ENCODE results near the gene MAP2K1. TPM values are rescaled to one million over a fixed set of nuclear protein-coding genes. Genes with fewer than 3 reads are reported as not detected.

MAP2K1 gene
- polyA plus RNA-seq, 1 donor (not counting 4 experiments of a cell fraction or from before 2014, with no cell fraction given): 73.8 TPM

GRCh38 chr15:66452971-66453580 is 66.4 kb downstream of the MAP2K1 start:
- Histone ChIP-seq H3K9ac (ENCODE audit: control insufficient read depth, extremely low read depth, insufficient read depth, low read length) (no peak overlapping the region), H3K36me3 (ENCODE audit: control insufficient read depth in 2 of 2, extremely low read depth in 1 of 2, insufficient read depth in 2 of 2, low read length in 2 of 2) (peaks cover 2 to 17% of the 10 kb centered on the region in 2 experiments), H3K4me2 (ENCODE audit: control insufficient read depth, extremely low read depth, insufficient read depth, low read depth, low read length) (no peak overlapping the region), H3K27me3 (ENCODE audit: control insufficient read depth, extremely low read depth, insufficient read depth, low read length) (no peaks in the 10 kb centered on the region), H3K4me1 (ENCODE audit: control insufficient read depth, extremely low read depth, insufficient read depth, low read length) (peaks cover 2% of the 10 kb centered on the region), H3K9me1 (ENCODE audit: control insufficient read depth, extremely low read depth, insufficient read depth, low read length) (no peaks in the 10 kb centered on the region), H3K79me2 (ENCODE audit: control insufficient read depth, insufficient read depth, low read length) (peaks cover 3% of the 10 kb centered on the region), H3K4me3 (ENCODE audit: control insufficient read depth in 2 of 3, extremely low read depth in 1 of 3, insufficient read depth in 2 of 3, low read depth in 1 of 3, low read length in 3 of 3) (no peak overlapping the region), H3K27ac (ENCODE audit: control insufficient read depth, insufficient read depth, low read length) (no peak overlapping the region), H3K9me3 (ENCODE audit: control insufficient read depth, low read depth, low read length) (no peaks in the 10 kb centered on the region), H4K20me1 (ENCODE audit: control insufficient read depth, extremely low read depth, insufficient read depth, low read length) (no peaks in the 10 kb centered on the region), H2AFZ (ENCODE audit: control insufficient read depth, low read length) (no peak overlapping the region)
- DNase-seq (ENCODE audit: low read depth, low spot score) (no peak), FAIRE-seq (no peak)
- no peak for TF ChIP-seq EZH2 (IDR thresholded peaks at IDR 0.05; ENCODE audit: low read length)
- TF ChIP-seq CTCF (optimal IDR thresholded peaks at IDR 0.05 in 1 of 3, IDR thresholded peaks at IDR 0.05 in 1 of 3, conservative IDR thresholded peaks at IDR 0.05 in 1 of 3; ENCODE audit: extremely low read depth in 1 of 3, insufficient read depth in 2 of 3, low read length in 3 of 3): no peak
- dilution Hi-C loops (cut with MboI; ENCODE audit: extremely low pct_ligation_motif_present, low sequenced_read_pairs): no loop called here

- H3K79me2 ChIP-seq (ENCODE audit: control insufficient read depth, insufficient read depth, low read length): peaks cover 3% of the 10 kb centered on the region
- H3K4me2 ChIP-seq (ENCODE audit: control insufficient read depth, extremely low read depth, insufficient read depth, low read depth, low read length): no peak overlapping the region
- no peaks in the 10 kb centered on the region for H3K9me1 ChIP-seq (ENCODE audit: control insufficient read depth, extremely low read depth, insufficient read depth, low read length)
- H3K27ac ChIP-seq (ENCODE audit: control insufficient read depth, insufficient read depth, low read length): no peak overlapping the region
- dilution Hi-C loops (cut with MboI; ENCODE audit: extremely low pct_ligation_motif_present, low sequenced_read_pairs): no loop called here
- no peak for FAIRE-seq
- H3K9ac ChIP-seq (ENCODE audit: control insufficient read depth, extremely low read depth, insufficient read depth, low read length): no peak overlapping the region
- H2AFZ ChIP-seq (ENCODE audit: control insufficient read depth, low read length): no peak overlapping the region
- no peaks in the 10 kb centered on the region for H3K9me3 ChIP-seq (ENCODE audit: control insufficient read depth, low read depth, low read length)
- H3K36me3 ChIP-seq (ENCODE audit: control insufficient read depth in 2 of 2, extremely low read depth in 1 of 2, insufficient read depth in 2 of 2, low read length in 2 of 2): peaks cover 0 to 13% of the 10 kb centered on the region in 2 experiments
- H3K4me1 ChIP-seq (ENCODE audit: control insufficient read depth, extremely low read depth, insufficient read depth, low read length): peaks cover 9% of the 10 kb centered on the region
- TF ChIP-seq CTCF (optimal IDR thresholded peaks at IDR 0.05 in 1 of 3, IDR thresholded peaks at IDR 0.05 in 1 of 3, conservative IDR thresholded peaks at IDR 0.05 in 1 of 3; ENCODE audit: extremely low read depth in 1 of 3, insufficient read depth in 2 of 3, low read length in 3 of 3) (no peak), EZH2 (IDR thresholded peaks at IDR 0.05; ENCODE audit: low read length) (no peak)
- H3K27me3 ChIP-seq (ENCODE audit: control insufficient read depth, extremely low read depth, insufficient read depth, low read length): no peaks in the 10 kb centered on the region
- no peak for DNase-seq (ENCODE audit: low read depth, low spot score)
- no peaks in the 10 kb centered on the region for H4K20me1 ChIP-seq (ENCODE audit: control insufficient read depth, extremely low read depth, insufficient read depth, low read length)
- H3K4me3 ChIP-seq (ENCODE audit: control insufficient read depth in 2 of 3, extremely low read depth in 1 of 3, insufficient read depth in 2 of 3, low read depth in 1 of 3, low read length in 3 of 3): no peak overlapping the region
Observed at GRCh38 chr15:66454143-66454542, 67.4 kb downstream of the MAP2K1 start.
